GM21717 (cell line): Measurements from ENCODE around the gene ARL4D.
"Not testable (repeated sequence)": the region's sequence is repeated elsewhere in the genome, so short reads cannot be mapped to it uniquely, and the experiment has no call there.

Experiments used
- ATAC-seq: cut with Tn5 transposase; IDR thresholded peaks from one replicate; pipeline ENCODE4 v1.9.1; 2021; ENCODE audit warnings: mild to moderate bottlenecking, moderate library complexity; ENCODE audit not compliant: unreplicated experiment

ARL4D gene

GRCh38 chr17:43368740-43369506 is 29.9 kb upstream of the ARL4D start:
- peak; percentile 23 for ATAC-seq

- ATAC-seq: no peak
Measured at GRCh38 chr17:43369986-43370385, 28.8 kb upstream of the ARL4D start.

GRCh38 chr17:43371227-43371821 is 27.5 kb upstream of the ARL4D start:
- ATAC-seq: no peak

GRCh38 chr17:43372273-43372911 is 26.4 kb upstream of the ARL4D start:
- no peak for ATAC-seq

GRCh38 chr17:43373356-43373755 is 25.4 kb upstream of the ARL4D start:
- no peak for ATAC-seq

GRCh38 chr17:43375915-43376314 is 22.9 kb upstream of the ARL4D start:
- not testable (repeated sequence) for ATAC-seq

- ATAC-seq: no peak
Measured at GRCh38 chr17:43377056-43377810, 21.6 kb upstream of the ARL4D start.

- ATAC-seq: no peak
Measured at GRCh38 chr17:43378766-43379165, 20.0 kb upstream of the ARL4D start.

- ATAC-seq: no peak
Measured at GRCh38 chr17:43380307-43380706, 18.5 kb upstream of the ARL4D start.

- ATAC-seq: no peak
Measured at GRCh38 chr17:43381204-43381603, 17.6 kb upstream of the ARL4D start.

- no peak for ATAC-seq
Measured at GRCh38 chr17:43381621-43382020, 17.2 kb upstream of the ARL4D start.

- ATAC-seq: no peak
Measured at GRCh38 chr17:43382776-43383175, 16.0 kb upstream of the ARL4D start.

GRCh38 chr17:43383372-43383771 is 15.4 kb upstream of the ARL4D start:
- no peak for ATAC-seq

GRCh38 chr17:43383826-43384475 is 14.8 kb upstream of the ARL4D start:
- ATAC-seq: no peak

- no peak for ATAC-seq
Measured at GRCh38 chr17:43384476-43384862, 14.3 kb upstream of the ARL4D start.

GRCh38 chr17:43385046-43385831 is 13.6 kb upstream of the ARL4D start:
- no peak for ATAC-seq

GRCh38 chr17:43388359-43389045 is 10.3 kb upstream of the ARL4D start:
- ATAC-seq: peak; percentile 67

GRCh38 chr17:43389046-43389947 is 9.5 kb upstream of the ARL4D start:
- no peak for ATAC-seq

GRCh38 chr17:43392397-43392796 is 6.4 kb upstream of the ARL4D start:
- no peak for ATAC-seq
